ENCODE data around the gene DGKZ.

The DGKZ gene

DNA sequence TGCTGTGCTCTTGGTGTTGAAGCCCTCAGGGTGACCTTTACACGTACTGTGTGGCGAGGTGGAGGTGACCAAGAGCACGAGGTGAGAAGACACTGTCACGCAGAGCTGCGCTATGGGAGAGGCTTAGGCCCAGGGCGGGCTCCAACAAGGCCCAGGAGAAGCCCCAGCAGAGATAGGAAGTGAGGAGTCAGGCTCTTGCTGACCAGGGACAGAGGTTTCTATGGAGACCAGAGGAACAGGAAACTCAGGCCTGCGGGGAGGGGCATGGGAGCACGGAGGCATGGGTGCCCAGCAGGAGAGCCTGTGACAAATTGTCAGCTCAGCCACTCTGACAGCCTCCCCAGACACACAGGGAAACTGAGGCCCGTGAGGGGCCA is 15.8 kb downstream of the DGKZ start:
- Histone ChIP-seq H3K79me2 (ENCODE audit: insufficient read depth, low read length) (peaks cover 8% of the 10 kb centered on the region; the same call in 1 of the 2 replicates), H3K9me2 (ENCODE audit: low read depth, low read length) (no peaks in the 10 kb centered on the region), H2AFZ (ENCODE audit: low read length) (no peak overlapping the region), H3K9ac (ENCODE audit: low read length) (peak overlapping the region; percentile 98; the same call in 1 of the 2 replicates), H3K4me2 (ENCODE audit: low read length) (peak overlapping the region; percentile 98), H3K4me3 (ENCODE audit: low read depth, low read length, poor library complexity, severe bottlenecking) (peak overlapping the region; percentile 84), H3K36me3 (ENCODE audit: insufficient read depth, low read length) (peaks cover 7% of the 10 kb centered on the region; the same call in 1 of the 2 replicates), H3K4me1 (ENCODE audit: insufficient read depth, low read length, severe bottlenecking) (peaks cover 50% of the 10 kb centered on the region), H4K20me1 (ENCODE audit: insufficient read depth, low read length) (no peaks in the 10 kb centered on the region), H3K27me3 (ENCODE audit: insufficient read depth, low read length) (no peaks in the 10 kb centered on the region), H3K9me3 (ENCODE audit: low read length) (no peaks in the 10 kb centered on the region), H3F3A (ENCODE audit: insufficient read depth, low read length) (no peaks in the 10 kb centered on the region), H3K27ac (ENCODE audit: low read depth, low read length, poor library complexity, severe bottlenecking) (peak overlapping the region; percentile 95)
- no peak for TF ChIP-seq EZH2 (IDR thresholded peaks at IDR 0.05; ENCODE audit: borderline replicate concordance, low read length)
- TF ChIP-seq, protein P1, sequence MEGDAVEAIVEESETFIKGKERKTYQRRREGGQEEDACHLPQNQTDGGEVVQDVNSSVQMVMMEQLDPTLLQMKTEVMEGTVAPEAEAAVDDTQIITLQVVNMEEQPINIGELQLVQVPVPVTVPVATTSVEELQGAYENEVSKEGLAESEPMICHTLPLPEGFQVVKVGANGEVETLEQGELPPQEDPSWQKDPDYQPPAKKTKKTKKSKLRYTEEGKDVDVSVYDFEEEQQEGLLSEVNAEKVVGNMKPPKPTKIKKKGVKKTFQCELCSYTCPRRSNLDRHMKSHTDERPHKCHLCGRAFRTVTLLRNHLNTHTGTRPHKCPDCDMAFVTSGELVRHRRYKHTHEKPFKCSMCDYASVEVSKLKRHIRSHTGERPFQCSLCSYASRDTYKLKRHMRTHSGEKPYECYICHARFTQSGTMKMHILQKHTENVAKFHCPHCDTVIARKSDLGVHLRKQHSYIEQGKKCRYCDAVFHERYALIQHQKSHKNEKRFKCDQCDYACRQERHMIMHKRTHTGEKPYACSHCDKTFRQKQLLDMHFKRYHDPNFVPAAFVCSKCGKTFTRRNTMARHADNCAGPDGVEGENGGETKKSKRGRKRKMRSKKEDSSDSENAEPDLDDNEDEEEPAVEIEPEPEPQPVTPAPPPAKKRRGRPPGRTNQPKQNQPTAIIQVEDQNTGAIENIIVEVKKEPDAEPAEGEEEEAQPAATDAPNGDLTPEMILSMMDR (IDR thresholded peaks at IDR 0.05; ENCODE audit: low read length) = no peak

DNA sequence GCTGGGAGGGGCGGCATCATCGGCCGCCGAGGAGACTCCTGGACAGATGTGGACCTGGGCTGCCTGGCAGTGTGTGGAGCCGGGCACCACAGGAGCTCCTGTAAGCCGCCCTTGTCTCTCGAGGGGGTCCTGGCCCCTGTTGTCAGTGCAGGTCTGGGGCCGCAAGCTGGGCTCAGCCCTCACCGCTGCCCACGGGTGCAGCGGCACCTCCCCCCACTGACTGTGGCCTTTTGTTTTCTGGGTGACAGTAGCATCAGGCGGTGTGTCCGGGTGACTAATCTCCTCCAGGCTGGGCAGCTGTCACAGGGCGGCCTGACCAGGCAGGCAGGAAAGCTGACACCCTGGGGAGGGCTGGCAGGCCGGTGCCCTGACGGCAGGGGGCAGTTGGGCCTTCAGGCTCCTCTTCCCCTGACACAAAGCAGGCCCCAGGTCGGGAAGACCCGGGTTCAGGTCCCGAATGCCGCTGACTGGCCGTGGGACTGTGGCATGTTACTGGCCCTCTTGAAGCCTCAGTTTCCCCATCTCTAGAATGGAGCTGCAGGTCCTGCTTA is 16.3 kb downstream of the DGKZ start:
- no peak overlapping the region for H3K4me3 ChIP-seq (ENCODE audit: low read depth, low read length, poor library complexity, severe bottlenecking)
- H3K79me2 ChIP-seq (ENCODE audit: insufficient read depth, low read length) = peaks cover 8% of the 10 kb centered on the region; the same call in 1 of the 2 replicates
- no peak overlapping the region for H3K27ac ChIP-seq (ENCODE audit: low read depth, low read length, poor library complexity, severe bottlenecking)
- no peaks in the 10 kb centered on the region for H3F3A ChIP-seq (ENCODE audit: insufficient read depth, low read length)
- no peak overlapping the region for H3K9ac ChIP-seq (ENCODE audit: low read length)
- no peaks in the 10 kb centered on the region for H3K9me2 ChIP-seq (ENCODE audit: low read depth, low read length)
- H3K27me3 ChIP-seq (ENCODE audit: insufficient read depth, low read length) = no peaks in the 10 kb centered on the region
- H3K4me1 ChIP-seq (ENCODE audit: insufficient read depth, low read length, severe bottlenecking) = peaks cover 45% of the 10 kb centered on the region
- H2AFZ ChIP-seq (ENCODE audit: low read length) = no peak overlapping the region
- H3K9me3 ChIP-seq (ENCODE audit: low read length) = no peaks in the 10 kb centered on the region
- no peak overlapping the region; the same call in 1 of the 2 replicates for H3K4me2 ChIP-seq (ENCODE audit: low read length)
- peaks cover 12% of the 10 kb centered on the region; the same call in 1 of the 2 replicates for H3K36me3 ChIP-seq (ENCODE audit: insufficient read depth, low read length)
- TF ChIP-seq, protein P1 (IDR thresholded peaks at IDR 0.05; ENCODE audit: low read length) = no peak
- TF ChIP-seq EZH2 (IDR thresholded peaks at IDR 0.05; ENCODE audit: borderline replicate concordance, low read length) = no peak
- H4K20me1 ChIP-seq (ENCODE audit: insufficient read depth, low read length) = no peaks in the 10 kb centered on the region

DNA sequence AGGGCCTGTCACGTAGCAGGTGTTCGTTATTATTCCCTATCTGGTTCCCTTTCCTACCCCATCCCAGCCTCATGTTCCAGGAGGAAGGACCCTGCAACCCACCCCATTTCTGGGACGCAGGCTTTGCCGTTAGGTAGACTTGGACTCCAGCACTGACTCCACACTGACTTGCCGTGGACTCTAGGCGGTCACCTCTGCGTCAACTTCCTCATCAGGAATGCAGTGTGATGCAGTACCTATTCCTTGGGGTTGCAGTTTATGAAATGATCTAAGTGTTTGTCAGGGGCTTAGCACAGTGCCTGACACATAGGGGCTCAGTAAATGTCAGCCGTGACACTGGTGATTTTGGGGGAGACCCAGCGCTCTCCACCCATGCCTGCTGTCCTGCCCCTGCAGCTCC is 16.8 kb downstream of the DGKZ start:
- Histone ChIP-seq H3K4me2 (ENCODE audit: low read length) (no peak overlapping the region; the same call in 1 of the 2 replicates), H3K27ac (ENCODE audit: low read depth, low read length, poor library complexity, severe bottlenecking) (peak overlapping the region; percentile 10), H3K36me3 (ENCODE audit: insufficient read depth, low read length) (peaks cover 17% of the 10 kb centered on the region; the same call in 1 of the 2 replicates), H3K9ac (ENCODE audit: low read length) (no peak overlapping the region; the same call in 1 of the 2 replicates), H3K79me2 (ENCODE audit: insufficient read depth, low read length) (peaks cover 8% of the 10 kb centered on the region; the same call in 1 of the 2 replicates), H3K9me3 (ENCODE audit: low read length) (no peaks in the 10 kb centered on the region), H3F3A (ENCODE audit: insufficient read depth, low read length) (no peaks in the 10 kb centered on the region), H3K9me2 (ENCODE audit: low read depth, low read length) (no peaks in the 10 kb centered on the region), H3K4me1 (ENCODE audit: insufficient read depth, low read length, severe bottlenecking) (peaks cover 45% of the 10 kb centered on the region), H4K20me1 (ENCODE audit: insufficient read depth, low read length) (no peaks in the 10 kb centered on the region), H2AFZ (ENCODE audit: low read length) (no peak overlapping the region), H3K27me3 (ENCODE audit: insufficient read depth, low read length) (no peaks in the 10 kb centered on the region), H3K4me3 (ENCODE audit: low read depth, low read length, poor library complexity, severe bottlenecking) (no peak overlapping the region)
- TF ChIP-seq, protein P1 (IDR thresholded peaks at IDR 0.05; ENCODE audit: low read length) = no peak
- no peak for TF ChIP-seq EZH2 (IDR thresholded peaks at IDR 0.05; ENCODE audit: borderline replicate concordance, low read length)
